ENCODE data around the gene TMEM89.

TMEM89 gene

GRCh38 chr3:48641396-48641795, 19.8 kb upstream of the TMEM89 start:
- no peak for DNase-seq

GRCh38 chr3:48639944-48640606, 18.5 kb upstream of the TMEM89 start:
- no peak for DNase-seq

GRCh38 chr3:48637305-48637704, 15.7 kb upstream of the TMEM89 start:
- no peak for DNase-seq

- no peak for DNase-seq
Observed at GRCh38 chr3:48636149-48636655, 14.6 kb upstream of the TMEM89 start.

- DNase-seq: peak; percentile 79
Observed at GRCh38 chr3:48635222-48636021, 13.9 kb upstream of the TMEM89 start, which contains the start of gene SLC26A6. SLC26A6 (minus strand) TSS chr3:48635461; CDS start chr3:48635393, 68 bp downstream.

GRCh38 chr3:48634661-48635221, 13.2 kb upstream of the TMEM89 start:
- DNase-seq: no peak

GRCh38 chr3:48633743-48634142, 12.2 kb upstream of the TMEM89 start:
- no peak for DNase-seq

- DNase-seq: no peak
Observed at GRCh38 chr3:48633256-48633655, 11.7 kb upstream of the TMEM89 start.

GRCh38 chr3:48631516-48632448, 10.2 kb upstream of the TMEM89 start:
- no peak for DNase-seq

GRCh38 chr3:48630833-48631232, 9.3 kb upstream of the TMEM89 start:
- DNase-seq: no peak

GRCh38 chr3:48630407-48630806, 8.8 kb upstream of the TMEM89 start:
- DNase-seq: no peak

- DNase-seq: no peak
Observed at GRCh38 chr3:48629894-48630293, 8.3 kb upstream of the TMEM89 start.

- DNase-seq: no peak
Observed at GRCh38 chr3:48628277-48629017, 6.9 kb upstream of the TMEM89 start.

GRCh38 chr3:48625600-48625999, 4.0 kb upstream of the TMEM89 start:
- DNase-seq: no peak

GRCh38 chr3:48624767-48625166, 3.2 kb upstream of the TMEM89 start:
- DNase-seq: no peak

GRCh38 chr3:48623851-48624547, 2.4 kb upstream of the TMEM89 start:
- DNase-seq: no peak

GRCh38 chr3:48619541-48620524, 1.7 kb downstream of the TMEM89 start:
- no peak for DNase-seq

- no peak for DNase-seq
Observed at GRCh38 chr3:48617559-48617958, 4.0 kb downstream of the TMEM89 start.

GRCh38 chr3:48614044-48614443, 7.5 kb downstream of the TMEM89 start:
- no peak for DNase-seq

- no peak for DNase-seq
Observed at GRCh38 chr3:48612309-48612708, 9.3 kb downstream of the TMEM89 start.

All from NCI-H446 treated with DMSO at 0.1 percent for 48 hours (cell line).